HG02943 (cell line): ENCODE data around the gene GEMIN7.

Source experiments
- ATAC-seq: cut with Tn5 transposase; IDR thresholded peaks from one replicate; pipeline ENCODE4 v1.9.1; 2021; ENCODE audit warnings: mild to moderate bottlenecking, low read depth, moderate library complexity; ENCODE audit not compliant: unreplicated experiment

The GEMIN7 gene

DNA sequence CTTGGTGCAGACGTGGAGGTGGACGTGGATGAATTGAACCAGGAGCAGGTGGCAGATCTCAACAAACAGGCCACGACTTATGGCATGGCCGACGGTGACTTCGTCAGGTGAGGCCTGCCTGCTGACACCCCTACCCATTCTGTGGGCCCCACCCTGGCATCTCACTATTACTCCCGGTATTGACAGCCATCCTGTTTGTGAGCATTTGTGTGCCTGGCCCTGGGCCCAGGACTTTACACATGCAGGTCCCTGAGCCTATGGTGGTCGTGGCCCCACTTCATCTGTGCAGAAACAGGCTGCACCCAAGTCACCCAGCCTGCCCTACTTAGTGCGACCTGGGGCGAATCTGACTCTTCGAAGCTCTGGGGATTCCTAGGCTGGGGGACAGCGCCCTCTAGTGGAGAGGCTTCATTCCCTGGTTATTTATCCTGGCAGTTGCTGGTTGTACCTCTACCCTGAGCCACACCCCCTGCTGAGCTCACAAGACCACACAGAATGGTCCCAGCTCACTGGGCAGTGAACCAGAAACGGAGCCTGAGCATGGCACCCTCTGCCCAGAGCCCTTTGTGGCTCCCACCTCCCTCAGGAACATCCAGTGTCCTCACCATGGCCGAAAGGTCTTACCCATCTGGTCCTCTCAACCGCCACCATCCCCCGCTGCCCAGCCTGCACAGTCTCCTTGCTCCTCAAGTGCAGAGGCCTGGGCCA, 19.6 kb upstream of the GEMIN7 start:
- ATAC-seq, result no peak

GRCh38 chr19:45061965-45062364, 17.1 kb upstream of the GEMIN7 start:
- ATAC-seq, result no peak

DNA sequence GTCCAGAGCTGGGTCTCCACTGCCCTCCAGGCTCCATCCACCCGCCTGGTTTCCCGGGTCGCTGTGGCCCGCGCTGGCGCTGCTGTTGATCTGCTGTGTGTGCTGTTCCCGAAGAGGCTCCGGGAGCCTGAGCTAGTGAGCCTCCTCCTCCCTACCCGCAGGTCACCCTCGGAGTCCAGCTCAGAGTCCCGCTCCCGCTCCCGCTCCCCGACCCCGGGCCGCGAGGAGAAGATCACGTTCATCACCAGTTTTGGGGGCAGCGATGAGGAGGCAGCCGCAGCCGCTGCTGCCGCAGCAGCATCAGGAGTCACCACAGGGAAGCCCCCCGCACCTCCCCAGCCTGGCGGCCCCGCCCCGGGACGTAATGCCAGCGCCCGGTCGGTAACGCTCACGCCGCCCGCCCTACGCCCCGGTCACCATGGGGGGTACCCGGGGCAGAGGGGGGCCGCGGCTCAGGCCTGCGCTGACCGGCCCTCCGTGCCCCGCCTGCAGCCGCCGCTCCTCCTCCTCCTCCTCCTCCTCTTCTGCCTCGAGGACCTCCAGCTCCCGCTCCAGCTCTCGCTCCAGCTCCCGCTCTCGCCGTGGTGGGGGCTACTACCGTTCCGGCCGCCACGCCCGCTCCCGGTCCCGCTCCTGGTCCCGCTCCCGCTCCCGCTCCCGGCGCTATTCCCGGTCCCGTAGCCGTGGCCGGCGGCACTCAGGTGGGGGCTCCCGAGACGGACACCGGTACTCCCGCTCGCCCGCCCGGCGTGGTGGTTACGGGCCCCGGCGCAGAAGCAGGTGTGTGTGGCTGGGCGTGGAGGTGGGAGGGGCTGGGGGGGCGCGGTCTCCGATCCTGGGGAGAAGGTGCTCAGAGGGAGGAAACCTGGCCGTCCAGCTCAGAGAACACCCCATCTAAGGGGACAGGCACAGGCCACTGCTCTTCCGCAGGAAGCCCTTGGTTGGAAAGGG, 14.9 kb upstream of the GEMIN7 start:
- no peak for ATAC-seq

- ATAC-seq, result no peak
Measured at GRCh38 chr19:45066921-45067661, 12.0 kb upstream of the GEMIN7 start.

- no peak for ATAC-seq
Measured at GRCh38 chr19:45068041-45068440, 11.0 kb upstream of the GEMIN7 start.

- no peak for ATAC-seq
Measured at GRCh38 chr19:45069056-45069455, 10.0 kb upstream of the GEMIN7 start.

- ATAC-seq, result no peak
Measured at GRCh38 chr19:45070214-45070613, 8.8 kb upstream of the GEMIN7 start.

DNA sequence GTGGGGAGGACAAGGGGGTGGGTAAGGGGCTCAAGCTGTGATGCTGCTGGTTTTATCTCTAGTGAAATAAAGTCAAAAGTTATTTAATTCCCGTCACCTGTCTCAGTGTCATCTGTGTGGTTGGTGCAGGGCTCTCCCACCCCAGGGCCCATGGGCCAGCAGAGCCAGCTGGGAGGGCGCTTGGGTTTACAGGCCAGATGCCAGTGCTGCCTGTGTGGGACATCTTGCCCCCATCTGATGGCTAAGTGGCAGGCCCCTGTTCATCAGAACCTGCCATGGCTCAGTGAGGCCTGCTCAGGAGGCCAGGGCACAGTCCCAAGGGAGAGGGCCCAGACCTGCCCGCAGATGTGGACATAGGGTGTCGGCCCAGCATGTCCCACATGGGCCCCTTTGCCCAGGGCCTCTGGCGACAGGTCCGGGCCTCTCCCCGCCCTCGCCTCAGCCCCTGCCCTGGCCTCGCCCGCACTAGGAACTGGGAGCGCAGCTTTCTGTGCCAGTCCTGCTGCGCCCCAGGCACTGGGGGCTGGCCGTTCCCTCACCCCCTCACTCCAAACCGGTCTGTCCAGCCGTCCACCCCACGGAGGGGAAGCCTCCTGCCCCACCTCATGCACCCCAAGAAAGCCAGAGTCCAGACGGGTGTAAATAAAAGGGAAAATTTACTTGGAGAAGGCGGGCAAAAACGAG, 8.1 kb upstream of the GEMIN7 start:
- ATAC-seq, result no peak

- ATAC-seq, result no peak
Measured at GRCh38 chr19:45071545-45071938, 7.5 kb upstream of the GEMIN7 start.

- no peak for ATAC-seq
Measured at GRCh38 chr19:45071969-45072790, 6.9 kb upstream of the GEMIN7 start.

- no peak for ATAC-seq
Measured at GRCh38 chr19:45074744-45075300, 4.2 kb upstream of the GEMIN7 start.

DNA sequence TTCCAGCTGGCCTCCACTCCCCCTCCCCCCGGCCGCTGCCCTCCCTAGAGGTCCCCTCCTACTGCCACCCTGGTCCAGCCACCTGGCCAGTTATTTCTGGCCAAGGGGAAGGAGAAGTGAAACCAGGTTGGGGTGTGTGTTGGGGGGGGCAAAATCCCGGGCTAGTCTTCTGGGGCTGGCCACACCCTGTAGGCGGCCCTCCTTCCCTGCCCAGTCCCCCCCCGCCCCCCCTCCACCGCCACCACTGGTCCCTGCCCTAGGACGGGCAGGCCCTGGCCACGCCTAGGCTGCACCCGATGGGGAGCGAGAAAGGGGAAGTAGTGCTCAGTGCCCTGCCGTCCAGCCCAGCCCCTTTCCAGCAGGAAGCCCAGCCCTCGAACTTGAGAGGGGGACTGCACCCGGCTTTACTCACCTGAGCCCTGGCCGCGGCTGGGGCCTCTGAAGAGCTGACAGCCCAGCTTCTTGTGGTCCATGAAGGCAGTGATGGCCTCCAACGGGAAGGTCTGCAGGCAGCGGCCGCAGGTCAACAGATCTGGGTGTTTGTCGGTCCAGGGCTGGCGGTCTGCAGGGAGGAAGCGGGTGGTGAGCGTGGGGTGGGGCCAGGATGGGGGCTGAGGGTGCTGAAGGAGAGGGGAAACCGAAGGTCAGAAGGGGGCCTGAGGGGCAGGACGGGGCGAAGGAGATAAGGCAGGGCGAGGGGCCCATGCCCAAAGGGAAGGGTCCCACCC, 3.6 kb upstream of the GEMIN7 start:
- peak; percentile 53 for ATAC-seq

GRCh38 chr19:45076029-45076850, 2.8 kb upstream of the GEMIN7 start, which contains the start of gene ZNF296:
TSS of gene ZNF296 (minus strand) at chr19:45076478. CDS start at chr19:45076373, 105 bp downstream.
- ATAC-seq, result no peak

DNA sequence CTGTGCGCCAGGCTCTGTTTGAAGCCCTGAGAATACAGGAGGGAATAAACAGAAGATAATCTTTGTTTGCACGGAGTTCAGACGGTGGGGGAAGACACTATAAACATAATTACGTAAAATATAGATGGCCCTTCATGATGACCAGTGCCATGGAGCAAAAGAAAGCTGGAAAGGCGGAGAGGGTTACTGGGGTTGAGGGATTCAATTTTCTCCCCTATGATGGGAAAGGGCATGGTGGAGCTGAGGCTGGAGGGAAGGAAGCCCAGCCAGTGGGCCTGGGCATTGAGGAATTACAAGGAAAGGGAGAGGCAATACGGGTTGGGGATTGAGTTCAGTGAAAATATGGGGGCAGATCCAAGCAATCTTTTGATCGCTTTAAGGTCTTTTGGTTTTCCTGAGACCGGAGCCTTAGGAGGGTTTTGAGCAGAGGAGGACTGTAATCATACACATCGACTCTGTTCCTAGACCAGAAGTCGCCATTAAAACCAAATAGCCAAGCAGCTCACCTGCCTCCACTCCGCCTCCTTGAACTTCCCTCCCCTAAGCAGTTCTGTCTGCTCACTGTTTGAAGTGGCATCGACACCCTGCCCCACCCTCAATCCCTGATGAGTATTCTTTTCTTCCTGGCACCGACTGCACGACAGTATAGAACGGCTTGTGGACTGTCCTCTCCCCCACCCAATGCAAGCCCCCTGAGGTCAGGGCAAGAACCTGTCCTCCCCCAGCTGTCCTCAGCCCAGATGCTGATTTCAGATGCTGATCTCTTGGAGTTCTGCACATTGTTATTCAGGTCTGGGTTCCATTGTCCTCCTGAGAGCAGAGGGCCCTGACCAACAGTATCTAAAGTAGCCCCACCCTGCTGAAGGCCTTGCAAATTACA, 2.0 kb upstream of the GEMIN7 start:
- no peak for ATAC-seq

DNA sequence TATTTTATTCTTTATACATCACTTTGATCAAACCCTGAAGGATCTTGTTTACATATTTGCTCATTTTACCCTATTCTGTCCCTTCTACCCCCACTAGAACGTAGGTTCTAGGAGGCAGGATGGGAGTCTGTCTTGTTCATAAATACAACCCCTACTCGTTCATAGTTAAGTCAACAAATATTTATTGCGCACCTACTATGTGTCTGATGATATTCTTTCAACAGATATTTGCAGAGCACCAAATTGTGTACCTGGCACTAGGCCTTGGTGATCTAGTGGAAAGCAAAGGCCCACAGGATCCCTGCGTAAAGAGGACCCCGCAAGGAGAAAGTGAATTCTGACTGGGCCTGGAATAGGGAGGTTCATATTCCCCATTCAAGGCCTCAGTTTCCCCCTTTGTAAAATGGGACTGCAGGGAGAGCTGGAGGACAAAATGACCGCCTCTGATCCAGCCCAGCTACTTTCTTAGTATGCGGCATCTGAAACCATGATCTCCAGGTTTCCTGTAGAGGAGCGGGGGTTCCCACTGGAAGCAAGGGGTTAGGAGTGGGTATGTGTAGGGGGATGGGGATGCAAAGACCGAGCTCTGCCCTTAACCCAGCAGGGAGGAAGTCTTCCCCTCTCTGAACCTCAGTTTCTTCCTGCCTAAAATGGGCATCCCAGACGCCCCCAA, 534 bp upstream of the GEMIN7 start:
- no peak for ATAC-seq

DNA sequence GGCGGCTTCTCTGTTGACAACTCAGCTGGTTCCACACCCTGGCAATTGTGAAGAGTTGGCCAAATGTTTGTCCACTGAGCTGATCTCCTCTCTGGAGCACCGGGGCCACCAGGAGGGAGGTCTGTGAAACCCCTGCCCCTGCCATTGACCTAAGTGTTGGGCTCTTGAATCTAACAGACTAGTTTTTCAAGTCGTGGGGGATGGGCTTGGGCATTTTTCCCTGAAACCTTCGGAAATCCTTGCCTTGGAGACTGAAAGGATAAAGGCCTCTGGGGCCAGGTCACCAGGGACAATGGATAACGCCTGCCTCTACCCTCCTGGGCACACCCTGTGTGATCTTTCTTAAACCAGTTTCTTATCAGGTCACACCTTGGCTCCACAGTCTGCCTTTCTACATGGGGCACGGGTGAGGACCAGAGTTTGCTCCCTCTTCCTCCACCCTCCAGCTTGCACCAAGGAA, 881 bp downstream of the GEMIN7 start:
- no peak for ATAC-seq
